HG03280 (cell line): ENCODE measurements around the gene ABHD2.
"Not testable (repeated sequence)": the region's sequence is repeated elsewhere in the genome, so short reads cannot be mapped to it uniquely, and the experiment has no call there.

Experiments used
- ATAC-seq: cut with Tn5 transposase; IDR thresholded peaks from one replicate; pipeline ENCODE4 v1.9.1; 2021; ENCODE audit warnings: mild to moderate bottlenecking, moderate library complexity; ENCODE audit not compliant: unreplicated experiment

Gene ABHD2

DNA sequence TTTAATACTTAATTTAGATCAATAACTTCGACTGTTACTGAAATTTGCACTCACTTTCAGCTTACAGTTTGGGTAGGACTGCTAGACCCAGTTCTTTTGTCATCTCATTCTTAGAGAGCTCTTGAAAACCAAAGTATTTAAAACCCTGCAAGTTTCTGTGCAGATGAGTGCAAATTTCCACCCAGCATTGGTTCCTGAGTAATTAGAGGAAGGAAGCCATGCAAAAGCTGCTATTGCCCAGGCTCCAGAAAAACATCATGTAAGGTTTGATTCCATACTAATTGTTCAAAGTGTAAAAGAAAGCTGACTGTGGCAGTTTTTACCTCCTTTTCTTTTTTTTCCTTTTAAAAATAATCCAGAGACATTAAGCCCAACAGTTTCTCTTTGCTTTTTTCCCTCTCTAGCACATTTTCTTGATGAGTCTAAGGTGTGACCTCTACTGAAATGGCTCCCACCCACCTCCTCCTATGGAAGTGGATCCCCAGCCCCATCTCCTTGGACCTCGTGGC, 30.3 kb downstream of the ABHD2 start:
- ATAC-seq, result no peak

- ATAC-seq, result no peak
These were observed 31.5 kb downstream of the ABHD2 start for GRCh38 chr15:89119489-89120478.

GRCh38 chr15:89120479-89121000, 32.3 kb downstream of the ABHD2 start:
- not testable (repeated sequence) for ATAC-seq

DNA sequence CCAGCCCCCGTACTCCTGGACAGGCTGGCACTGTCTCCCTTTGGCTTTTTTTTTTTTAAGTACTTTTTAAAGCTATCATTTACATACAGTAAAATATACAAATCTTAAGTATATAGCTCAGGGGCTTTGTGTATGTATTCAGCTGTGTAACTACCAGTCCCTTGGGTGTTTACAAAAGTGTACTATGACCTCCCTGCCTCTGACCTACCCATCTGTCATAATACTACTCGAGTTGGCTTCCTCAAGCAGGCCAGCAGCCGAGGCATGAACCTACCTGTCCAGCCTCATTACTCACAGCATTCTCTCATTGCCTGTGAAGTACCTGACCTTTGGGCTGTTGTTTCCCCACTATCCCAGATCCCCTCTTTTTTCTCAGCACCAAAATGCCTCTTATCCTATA, 33.2 kb downstream of the ABHD2 start:
- no peak for ATAC-seq

GRCh38 chr15:89122505-89123180, 34.4 kb downstream of the ABHD2 start:
- ATAC-seq, result no peak

- no peak for ATAC-seq
These were observed 34.9 kb downstream of the ABHD2 start for GRCh38 chr15:89123181-89123525.

GRCh38 chr15:89125088-89125826, 37.0 kb downstream of the ABHD2 start:
- no peak for ATAC-seq

GRCh38 chr15:89126009-89126408, 37.8 kb downstream of the ABHD2 start:
- ATAC-seq, result no peak

DNA sequence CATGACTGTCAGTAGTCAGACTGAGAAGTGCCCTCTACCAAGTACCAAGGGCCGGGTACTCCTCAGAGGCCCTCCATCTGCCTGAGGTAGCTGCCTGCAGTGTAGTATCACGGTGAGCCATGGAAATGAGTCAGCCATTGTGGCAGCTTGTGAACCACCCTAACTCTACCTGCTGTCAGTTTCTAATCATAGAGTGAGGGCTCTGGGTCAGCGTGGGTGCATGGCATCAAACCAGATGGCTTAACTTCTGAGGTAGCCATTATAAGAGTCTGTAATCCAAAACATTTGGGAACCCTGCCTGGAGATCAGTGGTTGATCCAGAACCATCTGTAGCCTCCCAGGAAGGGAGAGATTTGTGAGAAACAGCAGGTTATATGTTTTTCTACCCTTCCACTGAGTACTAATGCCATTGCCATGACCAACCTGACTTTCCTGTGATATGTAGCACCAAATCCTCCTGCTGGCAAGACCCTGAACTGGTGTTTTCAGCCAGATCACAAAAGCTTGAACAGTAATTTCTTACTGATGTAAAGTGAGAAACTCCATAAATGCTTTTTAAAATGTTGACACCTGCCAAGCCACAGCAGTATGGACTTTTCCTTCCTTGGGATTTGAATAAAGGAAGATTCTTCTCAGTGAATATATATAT, 38.9 kb downstream of the ABHD2 start:
- ATAC-seq, result no peak

- ATAC-seq, result no peak
These were observed 40.3 kb downstream of the ABHD2 start for GRCh38 chr15:89128320-89129122.

- peak; percentile 61 for ATAC-seq
These were observed 41.0 kb downstream of the ABHD2 start for GRCh38 chr15:89129123-89129815.

- no peak for ATAC-seq
These were observed 41.5 kb downstream of the ABHD2 start for GRCh38 chr15:89129816-89130134.

- ATAC-seq, result peak; percentile 46
These were observed 41.9 kb downstream of the ABHD2 start for GRCh38 chr15:89130201-89130600.

DNA sequence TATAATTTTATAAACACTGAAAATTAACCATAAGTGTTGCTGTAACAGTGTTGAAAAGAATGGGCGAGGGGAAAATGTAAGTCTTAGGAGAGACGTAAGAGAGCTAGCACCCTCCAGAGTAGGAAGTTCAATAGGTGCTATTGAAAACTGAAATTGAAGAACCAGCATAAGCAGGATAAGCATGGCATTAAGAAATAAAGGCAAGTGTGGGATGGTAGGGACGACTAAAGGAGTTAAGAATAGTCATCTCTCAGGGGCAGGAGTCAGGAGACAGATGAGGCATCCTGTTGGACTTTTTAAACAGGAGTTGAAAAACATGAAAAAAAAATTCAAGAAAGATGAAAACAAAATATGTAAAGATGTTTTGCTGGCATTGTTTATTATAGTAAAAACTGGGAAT, 43.5 kb downstream of the ABHD2 start:
- ATAC-seq, result no peak

GRCh38 chr15:89132611-89133507, 44.6 kb downstream of the ABHD2 start:
- no peak for ATAC-seq

DNA sequence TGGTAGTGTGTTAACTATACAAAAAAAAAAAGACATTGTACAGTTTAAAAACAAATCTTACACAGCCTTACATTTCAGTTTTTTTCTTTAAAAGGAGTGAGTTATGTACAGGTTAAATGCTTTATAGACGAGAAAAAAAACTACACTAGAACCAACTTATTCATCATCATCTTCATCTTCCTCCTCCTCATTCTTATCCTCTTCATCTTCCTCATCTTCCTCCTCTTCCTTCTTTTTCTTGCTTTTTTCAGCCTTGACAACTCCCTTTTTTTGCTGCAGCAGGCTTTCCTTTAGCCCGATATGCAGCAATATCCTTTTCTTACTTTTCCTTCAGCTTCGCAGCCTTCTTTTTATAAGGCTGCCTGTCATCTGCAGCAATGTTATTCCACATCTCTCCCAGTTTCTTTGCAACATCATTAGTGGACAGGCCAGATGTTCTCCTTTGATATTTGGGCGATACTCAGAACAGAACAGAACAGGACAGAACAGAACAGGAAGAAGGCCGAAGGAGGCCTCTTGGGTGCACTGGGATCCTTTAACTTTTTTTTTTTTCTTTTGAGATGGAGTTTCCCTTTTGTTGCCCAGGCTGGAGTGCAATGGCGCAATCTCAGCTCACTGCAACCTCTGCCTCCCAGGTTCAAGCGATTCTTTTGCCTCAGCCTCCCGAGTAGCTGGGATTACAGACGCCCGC, 47.3 kb downstream of the ABHD2 start:
- ATAC-seq, result not testable (repeated sequence)

GRCh38 chr15:89136078-89136806, 48.0 kb downstream of the ABHD2 start:
- no peak for ATAC-seq
